ENCODE measurements around the gene GSTA4. TPM values are rescaled to one million over a fixed set of nuclear protein-coding genes. Genes with fewer than 3 reads are reported as not detected.
A peak's percentile ranks its signal among the peaks of the same experiment; 100 is the strongest.
"Not testable (repeated sequence)": the region's sequence is repeated elsewhere in the genome, so short reads cannot be mapped to it uniquely, and the experiment has no call there.

GSTA4 gene
- total RNA-seq, 1 donor from 2014 or later: 69.7 TPM

DNA sequence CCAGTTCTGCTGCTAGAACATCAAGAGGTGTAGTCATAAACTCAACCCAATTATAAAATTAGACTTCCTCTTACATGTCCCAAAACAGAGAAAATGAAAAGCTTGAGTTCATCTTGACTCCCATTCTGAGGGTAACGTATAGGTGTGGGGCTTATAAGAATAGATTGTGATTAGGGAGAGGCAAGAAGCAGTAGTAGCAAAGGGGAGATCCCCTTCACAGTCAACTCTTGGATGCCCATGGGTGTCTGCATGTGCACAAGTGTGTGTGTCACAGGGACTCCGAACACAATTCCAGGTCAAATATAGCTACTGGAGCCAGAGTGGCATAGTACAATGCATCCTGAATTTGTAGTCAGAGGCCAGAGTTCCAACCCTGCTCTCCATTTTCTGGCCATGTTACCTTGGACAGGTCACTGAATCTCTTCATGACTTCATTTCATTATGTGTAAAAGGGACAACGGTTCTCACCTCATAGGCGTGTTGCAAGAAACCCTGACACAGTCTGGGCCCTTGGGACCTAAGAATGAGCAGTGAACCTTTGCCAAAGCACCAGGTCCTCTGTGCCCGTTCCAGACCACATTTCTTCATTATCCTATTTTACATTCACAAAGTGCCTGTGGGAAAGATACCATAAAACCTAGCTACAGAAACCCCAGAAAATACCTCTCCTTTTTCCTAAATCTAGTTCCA is 11.8 kb downstream of the GSTA4 start:
- intact Hi-C loops (cut with micrococcal nuclease): loop anchor here (5.0 kb wide), 3 partner anchors 564 to 701 kb away; partner anchors contain the start of genes GCLC and MCM3
- H3K9me3 Mint-ChIP-seq: no peaks in the 10 kb centered on the region
- no peaks in the 10 kb centered on the region for H3K27me3 Mint-ChIP-seq (ENCODE audit: low read depth)
- peaks cover 83% of the 10 kb centered on the region for H3K36me3 Mint-ChIP-seq (ENCODE audit: low read depth)
- DNase-seq (ENCODE audit: low spot score): no peak
- H3K27ac Mint-ChIP-seq: peak overlapping the region; percentile 90
- H3K4me1 Mint-ChIP-seq (ENCODE audit: low read depth): peaks cover 79% of the 10 kb centered on the region
- H3K4me3 Mint-ChIP-seq (ENCODE audit: low read depth): no peak overlapping the region

DNA sequence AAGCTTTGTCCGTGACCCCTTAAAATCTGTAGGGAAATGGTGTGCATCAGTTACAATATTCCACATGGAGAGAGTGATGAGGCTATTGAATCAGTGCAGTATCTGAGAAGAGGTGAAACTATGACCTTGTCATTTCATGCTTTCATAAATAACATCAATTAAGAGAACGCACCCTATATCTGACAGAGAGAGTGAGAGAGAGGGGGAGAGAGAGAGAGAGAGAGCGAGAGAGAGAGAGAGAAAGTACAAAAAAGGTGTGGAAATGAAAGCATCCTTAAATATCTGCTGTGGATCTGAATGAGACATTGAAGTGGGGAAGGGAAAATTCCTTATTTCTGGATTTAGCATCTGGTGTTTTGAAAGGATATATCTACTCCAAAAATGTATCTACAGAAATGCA is 12.4 kb downstream of the GSTA4 start:
- Mint-ChIP-seq H3K27ac (peak overlapping the region; percentile 90), H3K27me3 (ENCODE audit: low read depth) (no peaks in the 10 kb centered on the region), H3K36me3 (ENCODE audit: low read depth) (peaks cover 83% of the 10 kb centered on the region), H3K4me1 (ENCODE audit: low read depth) (peaks cover 80% of the 10 kb centered on the region), H3K9me3 (no peaks in the 10 kb centered on the region), H3K4me3 (ENCODE audit: low read depth) (no peak overlapping the region)
- intact Hi-C loops (cut with micrococcal nuclease): loop anchor here (5.0 kb wide), 3 partner anchors 565 to 700 kb away; partner anchors contain the start of genes GCLC and MCM3
- no peak for DNase-seq (ENCODE audit: low spot score)

DNA sequence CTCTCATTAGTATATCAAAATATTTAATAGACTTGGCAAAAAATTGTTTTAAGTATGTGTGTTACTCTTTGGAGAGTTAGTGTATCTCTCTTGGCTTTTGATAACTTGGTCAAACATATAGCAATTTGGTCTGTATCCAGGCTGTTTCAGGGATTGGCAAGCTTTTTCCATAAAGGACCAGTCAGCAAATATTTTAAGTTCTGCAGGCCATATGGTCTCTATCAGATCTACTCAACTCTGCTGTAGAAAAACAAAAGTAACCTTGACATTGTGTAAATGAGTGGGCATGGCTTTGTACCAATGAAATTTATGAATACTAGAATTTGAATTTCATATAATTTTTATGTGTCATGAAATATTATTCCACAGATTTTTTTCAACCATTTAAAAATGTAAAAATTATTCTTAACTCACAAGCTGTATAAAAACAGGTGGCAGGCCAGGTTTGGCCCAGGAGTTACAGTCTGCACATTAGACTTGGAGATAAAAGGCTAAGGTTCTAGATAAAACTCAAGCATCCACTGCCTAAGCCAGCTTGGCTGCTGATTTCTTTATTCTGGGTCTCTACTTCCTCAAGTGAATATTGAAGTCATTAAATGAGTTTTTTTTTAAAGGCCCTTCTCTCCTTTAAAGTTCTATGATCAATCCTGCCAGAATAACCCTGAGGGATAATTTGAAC is 13.7 kb downstream of the GSTA4 start:
- Mint-ChIP-seq H3K4me1 (ENCODE audit: low read depth) (peaks cover 76% of the 10 kb centered on the region), H3K4me3 (ENCODE audit: low read depth) (no peak overlapping the region), H3K9me3 (no peaks in the 10 kb centered on the region), H3K36me3 (ENCODE audit: low read depth) (peaks cover 74% of the 10 kb centered on the region), H3K27me3 (ENCODE audit: low read depth) (no peaks in the 10 kb centered on the region), H3K27ac (peak overlapping the region; percentile 90)
- intact Hi-C loops (cut with micrococcal nuclease): loop anchor here (5.0 kb wide), 3 partner anchors 566 to 699 kb away; partner anchors contain the start of genes GCLC and MCM3
- no peak for DNase-seq (ENCODE audit: low spot score)

DNA sequence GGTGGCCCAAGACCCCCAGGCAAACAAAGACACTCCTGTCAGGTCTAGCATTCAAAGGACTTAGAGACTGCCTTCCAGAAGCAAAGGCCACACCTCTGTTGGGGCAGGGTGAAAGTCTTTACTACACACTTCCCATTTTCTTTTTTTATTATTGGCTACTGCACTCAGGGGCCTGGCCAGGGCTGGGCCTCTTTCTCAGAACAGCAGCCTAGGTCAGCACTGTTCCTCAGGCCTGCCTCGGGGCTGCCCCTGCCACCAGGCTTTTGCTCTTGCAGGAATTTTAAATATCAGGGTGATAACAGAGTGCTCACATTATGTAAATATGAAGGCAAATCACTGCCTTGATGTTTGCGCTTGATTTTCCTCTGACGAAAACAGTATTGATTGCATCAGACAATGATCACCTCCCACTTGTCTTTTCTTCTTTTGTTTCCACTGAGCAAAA is 18.5 kb downstream of the GSTA4 start:
- Mint-ChIP-seq H3K4me3 (ENCODE audit: low read depth) (peak overlapping the region; percentile 21), H3K27ac (peak overlapping the region; percentile 91), H3K9me3 (peaks cover 4% of the 10 kb centered on the region), H3K27me3 (ENCODE audit: low read depth) (no peaks in the 10 kb centered on the region), H3K36me3 (ENCODE audit: low read depth) (peaks cover 43% of the 10 kb centered on the region), H3K4me1 (ENCODE audit: low read depth) (peaks cover 51% of the 10 kb centered on the region)
- DNase-seq (ENCODE audit: low spot score): no peak
- intact Hi-C loops (cut with micrococcal nuclease): loop anchor here (1.0 to 5.0 kb wide), 5 partner anchors 8 to 331 kb away; partner anchors contain the start of gene GSTA4

DNA sequence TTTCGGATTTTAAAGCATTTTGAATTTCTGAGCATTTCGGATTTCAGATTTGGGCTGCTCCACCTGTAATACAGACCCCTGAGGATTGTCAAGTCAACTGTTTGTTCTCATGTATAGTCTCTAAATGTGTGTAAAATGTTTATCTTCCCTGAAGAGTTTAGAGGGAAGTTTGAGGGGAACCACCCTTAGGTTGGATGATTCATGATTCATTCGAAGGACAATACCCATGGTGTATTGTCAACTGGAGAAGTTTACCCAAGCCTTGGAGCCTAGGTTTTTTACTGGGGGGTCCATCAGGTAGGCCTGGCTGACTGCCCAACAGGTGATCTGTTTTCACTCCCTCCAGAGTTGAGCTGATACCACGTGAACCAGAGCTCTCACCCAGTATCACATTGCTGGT is 18.9 kb downstream of the GSTA4 start:
- Mint-ChIP-seq H3K4me3 (ENCODE audit: low read depth) (no peak overlapping the region), H3K36me3 (ENCODE audit: low read depth) (peaks cover 40% of the 10 kb centered on the region), H3K27me3 (ENCODE audit: low read depth) (no peaks in the 10 kb centered on the region), H3K9me3 (peaks cover 4% of the 10 kb centered on the region), H3K4me1 (ENCODE audit: low read depth) (peaks cover 49% of the 10 kb centered on the region), H3K27ac (peak overlapping the region; percentile 91)
- intact Hi-C loops (cut with micrococcal nuclease): loop anchor here (1.0 to 5.0 kb wide), 5 partner anchors 8 to 331 kb away; partner anchors contain the start of gene GSTA4
- DNase-seq (ENCODE audit: low spot score): no peak

DNA sequence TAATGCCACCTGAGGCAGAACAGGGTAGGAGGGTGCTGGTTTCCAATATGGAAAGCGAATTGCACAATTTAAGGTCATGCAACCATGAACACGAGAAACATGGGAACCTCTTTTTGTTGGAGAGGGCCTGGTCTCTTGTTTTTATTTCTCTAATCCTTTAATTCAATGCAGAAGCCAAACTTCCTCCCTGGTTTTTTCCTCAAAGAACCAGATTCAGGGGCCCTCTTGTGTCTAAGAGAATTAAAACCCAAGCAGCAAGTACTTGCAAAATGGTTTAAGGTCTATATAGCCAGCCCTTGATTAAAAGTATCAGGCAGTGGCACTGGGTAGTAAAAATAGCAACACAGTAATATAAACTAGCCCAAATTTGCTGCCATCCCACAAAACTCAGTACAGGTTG is 19.5 kb downstream of the GSTA4 start:
- H3K27ac Mint-ChIP-seq: peak overlapping the region; percentile 91
- DNase-seq (ENCODE audit: low spot score): no peak
- peaks cover 46% of the 10 kb centered on the region for H3K4me1 Mint-ChIP-seq (ENCODE audit: low read depth)
- intact Hi-C loops (cut with micrococcal nuclease): loop anchor here (5.0 kb wide), 1 partner anchor 332 kb away; no protein-coding TSS in a partner anchor
- no peaks in the 10 kb centered on the region for H3K27me3 Mint-ChIP-seq (ENCODE audit: low read depth)
- no peak overlapping the region for H3K4me3 Mint-ChIP-seq (ENCODE audit: low read depth)
- H3K9me3 Mint-ChIP-seq: peaks cover 4% of the 10 kb centered on the region
- H3K36me3 Mint-ChIP-seq (ENCODE audit: low read depth): peaks cover 36% of the 10 kb centered on the region

DNA sequence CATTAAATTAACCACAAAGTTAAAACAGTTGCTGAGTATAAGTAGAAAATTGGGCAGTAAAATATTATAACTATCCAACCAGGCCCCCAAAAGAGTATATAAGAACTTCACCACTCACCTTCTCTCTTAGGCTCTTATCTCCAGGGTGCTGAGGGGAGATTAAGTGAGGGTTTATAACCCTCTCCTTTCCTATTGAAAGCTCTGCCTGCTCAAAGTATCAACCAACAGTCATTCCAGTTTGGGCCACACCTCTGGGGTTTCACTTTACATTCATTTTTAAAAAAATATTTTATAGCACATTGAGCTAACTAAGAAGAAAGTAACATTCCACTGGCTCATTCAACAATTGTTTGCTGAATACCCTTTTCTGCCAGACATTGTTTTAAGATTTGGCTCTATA is 22.1 kb downstream of the GSTA4 start:
- no peak overlapping the region for H3K27ac Mint-ChIP-seq
- peaks cover 4% of the 10 kb centered on the region for H3K9me3 Mint-ChIP-seq
- DNase-seq (ENCODE audit: low spot score): no peak
- H3K4me1 Mint-ChIP-seq (ENCODE audit: low read depth): peaks cover 32% of the 10 kb centered on the region
- no peak overlapping the region for H3K4me3 Mint-ChIP-seq (ENCODE audit: low read depth)
- H3K36me3 Mint-ChIP-seq (ENCODE audit: low read depth): peaks cover 15% of the 10 kb centered on the region
- intact Hi-C loops (cut with micrococcal nuclease): no loop called here
- peaks cover 1% of the 10 kb centered on the region for H3K27me3 Mint-ChIP-seq (ENCODE audit: low read depth)

DNA sequence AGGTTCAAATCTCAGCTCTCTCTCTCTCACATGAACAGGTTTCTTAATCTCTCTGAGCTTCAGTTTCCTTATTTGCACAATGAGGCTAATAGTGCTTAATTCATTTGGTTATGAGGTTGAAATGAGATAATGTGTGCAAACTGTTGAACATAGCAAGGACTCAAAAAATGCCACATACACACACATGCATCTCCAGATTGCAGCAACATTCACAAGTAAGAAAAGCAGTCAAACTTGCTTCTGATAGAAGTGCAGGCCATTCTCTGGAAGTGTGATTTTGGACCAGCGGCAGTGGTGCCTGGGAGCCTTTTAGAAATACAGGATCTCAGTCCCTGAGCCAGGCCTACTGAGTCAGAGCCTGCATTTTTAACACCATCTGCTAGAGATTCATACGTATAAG is 25.7 kb downstream of the GSTA4 start:
- Mint-ChIP-seq H3K4me3 (ENCODE audit: low read depth) (no peak overlapping the region), H3K9me3 (no peaks in the 10 kb centered on the region), H3K27ac (no peak overlapping the region), H3K27me3 (ENCODE audit: low read depth) (peaks cover 3% of the 10 kb centered on the region), H3K36me3 (ENCODE audit: low read depth) (peaks cover 4% of the 10 kb centered on the region), H3K4me1 (ENCODE audit: low read depth) (peaks cover 10% of the 10 kb centered on the region)
- intact Hi-C loops (cut with micrococcal nuclease): no loop called here
- DNase-seq (ENCODE audit: low spot score): no peak

DNA sequence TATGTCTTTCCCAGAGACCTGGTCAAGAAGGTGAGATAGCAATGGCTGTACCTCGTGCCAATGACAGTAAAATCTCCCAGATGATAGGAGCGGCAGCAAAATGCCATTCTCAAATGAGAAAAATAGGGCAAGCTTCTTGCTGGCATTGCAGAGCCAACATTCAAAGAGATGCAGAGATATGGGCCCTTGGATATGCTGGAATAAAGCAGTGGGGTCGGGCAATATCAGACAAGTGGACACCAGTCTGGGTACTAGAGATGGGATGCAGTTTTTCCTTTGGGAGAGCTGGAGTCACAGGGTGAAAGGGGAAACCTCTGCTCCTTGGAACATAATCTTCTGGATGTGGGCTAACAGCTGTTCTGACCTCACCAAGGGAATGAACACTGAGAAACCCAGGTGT is 29.0 kb downstream of the GSTA4 start:
- H3K4me1 Mint-ChIP-seq (ENCODE audit: low read depth): peaks cover 3% of the 10 kb centered on the region
- H3K27ac Mint-ChIP-seq: no peak overlapping the region
- intact Hi-C loops (cut with micrococcal nuclease): no loop called here
- H3K27me3 Mint-ChIP-seq (ENCODE audit: low read depth): peaks cover 3% of the 10 kb centered on the region
- no peaks in the 10 kb centered on the region for H3K36me3 Mint-ChIP-seq (ENCODE audit: low read depth)
- DNase-seq (ENCODE audit: low spot score): no peak
- H3K4me3 Mint-ChIP-seq (ENCODE audit: low read depth): no peak overlapping the region
- H3K9me3 Mint-ChIP-seq: no peaks in the 10 kb centered on the region

DNA sequence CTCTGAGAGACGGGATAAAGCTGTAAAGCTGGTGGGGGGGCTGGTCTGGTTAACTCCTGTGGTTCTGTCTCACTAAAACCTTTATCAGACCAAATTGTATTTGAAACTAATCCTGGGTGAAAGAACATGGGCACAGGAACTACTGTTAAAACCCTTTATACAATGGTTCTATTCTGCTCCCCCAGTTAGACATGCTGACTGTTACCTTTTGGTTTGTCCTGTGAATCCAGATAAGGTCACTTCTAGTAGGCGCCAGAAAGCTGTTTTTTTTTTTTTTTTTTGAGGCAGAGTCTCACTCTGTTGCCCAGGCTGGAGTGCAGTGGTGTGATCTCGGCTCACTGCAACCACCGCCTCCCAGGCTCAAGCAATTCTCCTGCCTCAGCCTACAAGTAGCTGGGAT is 29.7 kb downstream of the GSTA4 start:
- no peak for DNase-seq (ENCODE audit: low spot score)
- intact Hi-C loops (cut with micrococcal nuclease): no loop called here
- peaks cover 3% of the 10 kb centered on the region for H3K4me1 Mint-ChIP-seq (ENCODE audit: low read depth)
- peaks cover 3% of the 10 kb centered on the region for H3K27me3 Mint-ChIP-seq (ENCODE audit: low read depth)
- H3K9me3 Mint-ChIP-seq: no peaks in the 10 kb centered on the region
- no peak overlapping the region for H3K4me3 Mint-ChIP-seq (ENCODE audit: low read depth)
- H3K27ac Mint-ChIP-seq: no peak overlapping the region
- no peaks in the 10 kb centered on the region for H3K36me3 Mint-ChIP-seq (ENCODE audit: low read depth)

DNA sequence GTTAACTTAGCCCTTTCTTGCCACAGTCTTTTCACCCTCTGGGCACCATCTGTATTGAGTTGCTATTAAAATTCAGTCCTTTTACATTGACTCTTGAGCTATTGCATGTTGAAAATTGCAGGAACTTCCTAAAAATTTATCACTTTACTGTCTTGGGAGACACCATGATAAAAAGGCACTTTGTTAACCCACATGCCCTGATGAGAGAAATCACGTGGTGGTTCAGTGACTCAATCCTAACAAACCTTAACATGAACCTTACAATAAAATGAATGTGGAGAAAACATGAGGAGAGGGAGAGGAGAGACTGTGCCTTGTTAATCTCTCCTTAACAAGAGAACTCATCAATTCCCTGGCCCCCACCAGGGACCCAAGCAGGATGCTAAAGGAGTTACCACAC is 30.8 kb downstream of the GSTA4 start:
- Mint-ChIP-seq H3K4me3 (ENCODE audit: low read depth) (no peak overlapping the region), H3K27me3 (ENCODE audit: low read depth) (peaks cover 3% of the 10 kb centered on the region), H3K9me3 (no peaks in the 10 kb centered on the region), H3K36me3 (ENCODE audit: low read depth) (no peaks in the 10 kb centered on the region), H3K4me1 (ENCODE audit: low read depth) (no peaks in the 10 kb centered on the region), H3K27ac (no peak overlapping the region)
- intact Hi-C loops (cut with micrococcal nuclease): no loop called here
- DNase-seq (ENCODE audit: low spot score): no peak

DNA sequence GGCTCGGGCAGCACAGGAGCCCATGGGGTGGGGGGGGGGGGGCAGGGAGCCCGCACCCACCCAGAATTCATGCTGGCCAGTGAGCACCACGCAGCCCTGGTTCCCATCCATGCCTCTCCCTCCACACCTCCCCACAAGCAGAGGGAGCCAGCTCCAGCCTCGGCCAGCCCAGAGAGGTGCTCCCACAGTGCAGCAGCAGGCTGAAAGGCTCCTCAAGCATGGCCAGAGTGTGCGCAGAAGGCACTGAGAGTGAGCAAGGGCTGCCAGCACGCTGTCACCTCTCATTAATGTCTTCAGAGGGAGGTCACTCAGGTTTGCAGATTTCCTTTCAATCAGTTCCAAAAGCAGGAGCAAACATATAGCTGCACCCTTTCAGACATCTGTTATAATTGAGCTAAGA is 32.4 kb downstream of the GSTA4 start:
- no peaks in the 10 kb centered on the region for H3K9me3 Mint-ChIP-seq
- intact Hi-C loops (cut with micrococcal nuclease): no loop called here
- no peak overlapping the region for H3K27ac Mint-ChIP-seq
- no peak for DNase-seq (ENCODE audit: low spot score)
- H3K4me1 Mint-ChIP-seq (ENCODE audit: low read depth): no peaks in the 10 kb centered on the region
- peaks cover 2% of the 10 kb centered on the region for H3K27me3 Mint-ChIP-seq (ENCODE audit: low read depth)
- no peaks in the 10 kb centered on the region for H3K36me3 Mint-ChIP-seq (ENCODE audit: low read depth)
- H3K4me3 Mint-ChIP-seq (ENCODE audit: low read depth): no peak overlapping the region

DNA sequence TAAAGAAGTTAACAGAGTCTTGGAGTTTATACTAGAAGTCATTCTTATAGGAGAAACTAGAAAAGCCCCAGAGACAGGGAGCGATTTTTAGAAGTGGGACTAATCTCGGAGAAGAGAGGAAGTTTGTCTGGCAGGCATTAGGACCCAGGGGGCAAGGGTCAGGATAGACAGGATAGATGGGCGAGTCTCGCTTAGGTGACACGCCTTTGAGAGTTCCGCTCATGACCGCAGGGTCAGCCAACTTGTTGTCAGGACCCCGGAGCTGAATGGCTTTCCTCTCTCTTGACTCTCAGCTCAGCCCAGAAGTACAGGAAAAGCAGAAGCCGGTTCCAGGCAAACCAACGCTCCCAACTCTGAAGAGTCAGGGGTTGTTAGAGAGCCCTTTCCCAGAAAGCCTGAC is 34.1 kb downstream of the GSTA4 start:
- H3K9me3 Mint-ChIP-seq; H3K27me3 Mint-ChIP-seq (ENCODE audit: low read depth): not testable (repeated sequence)

More for the DNA sequence above, 34.1 kb downstream of the GSTA4 start:
- H3K4me1 Mint-ChIP-seq (ENCODE audit: low read depth); H3K4me3 Mint-ChIP-seq (ENCODE audit: low read depth); intact Hi-C loops (cut with micrococcal nuclease); DNase-seq (ENCODE audit: low spot score); H3K27ac Mint-ChIP-seq; H3K36me3 Mint-ChIP-seq (ENCODE audit: low read depth): not testable (repeated sequence)
